Prostate gland (tissue), 2 donors: Measurements from ENCODE around the gene MIER2. TPM values are rescaled to one million over a fixed set of nuclear protein-coding genes. Genes with fewer than 3 reads are reported as not detected.

Experiments used
- DNase-seq: peaks from one replicate; pipeline ENCODE4 v3.0.0-alpha.2; 2019; ENCODE audit warnings: low spot score
- H3K27ac ChIP-seq, 2 donors: fragments of 200-600 bp; sonication (generic); 2 replicates each; pipeline ENCODE4 v1.5.1; 2017 to 2019
- H3K27me3 ChIP-seq: fragments of 200-600 bp; sonication (generic); replicated peaks from 2 replicates; pipeline ENCODE4 v1.5.1; 2019; ENCODE audit not compliant: insufficient read depth
- H3K36me3 ChIP-seq, 2 donors: fragments of 200-600 bp; sonication (generic); 1 replicate in 1 of 2; 2 replicates in 1 of 2; pipeline versions ENCODE4 v1.5.1 to v1.8.1; 2017 to 2019
- H3K4me1 ChIP-seq: fragments of 200-600 bp; sonication (generic); replicated peaks from 2 replicates; pipeline ENCODE4 v1.5.1; 2019
- H3K4me3 ChIP-seq, 2 donors: fragments of 200-600 bp; sonication (generic); 2 replicates each; pipeline ENCODE4 v1.5.1; 2017 to 2019
- H3K9me3 ChIP-seq: fragments of 200-600 bp; sonication (generic); 2 replicates; pipeline ENCODE4 v1.5.1; 2017
- POLR2A ChIP-seq: fragments of 450-650 bp; IDR thresholded peaks from one replicate; pipeline ENCODE4 v1.6.1; 2016; ENCODE audit warnings: antibody characterized with exemption, mild to moderate bottlenecking
- POLR2AphosphoS5 ChIP-seq: sonication (generic); formaldehyde crosslinking; IDR thresholded peaks from one replicate; pipeline ENCODE4 v1.6.1; 2017; ENCODE audit warnings: antibody characterized with exemption
- WGBS: methylation state at CpG from one replicate; pipeline ENCODE4 v1.1.5; 2018; 5-methylcytosine and 5-hydroxymethylcytosine counted together
- intact Hi-C: fragments of 100-400 bp; cut with DNase I; formaldehyde crosslinking; loops from one replicate; pipeline ENCODE4 v1.14.2; 2022
- total RNA-seq, 2 donors: library from RNA; depleted of rRNA; stranded (reverse); fragments of >200 nt; gene quantifications; one replicate each; pipeline ENCODE4 v1.1.0, GENCODE V29; 2016
- TF ChIP-seq, protein P1 (sequence below), 4 experiments: fragments of 200-600 bp in 2 of 4; fragments of 450-650 bp in 2 of 4; sonication (generic) in 2 of 4; IDR thresholded peaks; 1 replicate in 3 of 4; 2 replicates in 1 of 4; pipeline ENCODE4 v1.5.1; 2016 to 2019; ENCODE audit warnings: antibody characterized with exemption in 4 of 4, mild to moderate bottlenecking in 2 of 4, moderate library complexity in 2 of 4

Gene MIER2
- total RNA-seq, 2 donors from 2014 or later: 16.9 to 37.1 TPM

GRCh38 chr19:295687-296370 lies 48.8 kb downstream of the MIER2 start:
- Histone ChIP-seq H3K27me3 (no peaks in the 10 kb centered on the region), H3K9me3 (no peaks in the 10 kb centered on the region), H3K4me3 (no peak overlapping the region), H3K36me3 (no peaks in the 10 kb centered on the region), H3K27ac (peak overlapping the region; percentile 43 to 64), H3K4me1 (peaks cover 9% of the 10 kb centered on the region)
- 41% methylated on average over 13 of the region's 13 CpGs for WGBS
- no peak for DNase-seq
- TF ChIP-seq, protein P1, sequence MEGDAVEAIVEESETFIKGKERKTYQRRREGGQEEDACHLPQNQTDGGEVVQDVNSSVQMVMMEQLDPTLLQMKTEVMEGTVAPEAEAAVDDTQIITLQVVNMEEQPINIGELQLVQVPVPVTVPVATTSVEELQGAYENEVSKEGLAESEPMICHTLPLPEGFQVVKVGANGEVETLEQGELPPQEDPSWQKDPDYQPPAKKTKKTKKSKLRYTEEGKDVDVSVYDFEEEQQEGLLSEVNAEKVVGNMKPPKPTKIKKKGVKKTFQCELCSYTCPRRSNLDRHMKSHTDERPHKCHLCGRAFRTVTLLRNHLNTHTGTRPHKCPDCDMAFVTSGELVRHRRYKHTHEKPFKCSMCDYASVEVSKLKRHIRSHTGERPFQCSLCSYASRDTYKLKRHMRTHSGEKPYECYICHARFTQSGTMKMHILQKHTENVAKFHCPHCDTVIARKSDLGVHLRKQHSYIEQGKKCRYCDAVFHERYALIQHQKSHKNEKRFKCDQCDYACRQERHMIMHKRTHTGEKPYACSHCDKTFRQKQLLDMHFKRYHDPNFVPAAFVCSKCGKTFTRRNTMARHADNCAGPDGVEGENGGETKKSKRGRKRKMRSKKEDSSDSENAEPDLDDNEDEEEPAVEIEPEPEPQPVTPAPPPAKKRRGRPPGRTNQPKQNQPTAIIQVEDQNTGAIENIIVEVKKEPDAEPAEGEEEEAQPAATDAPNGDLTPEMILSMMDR (IDR thresholded peaks at IDR 0.05): no peak
- TF ChIP-seq POLR2AphosphoS5: peak; percentile 47
- intact Hi-C loops: no loop called here

DNA sequence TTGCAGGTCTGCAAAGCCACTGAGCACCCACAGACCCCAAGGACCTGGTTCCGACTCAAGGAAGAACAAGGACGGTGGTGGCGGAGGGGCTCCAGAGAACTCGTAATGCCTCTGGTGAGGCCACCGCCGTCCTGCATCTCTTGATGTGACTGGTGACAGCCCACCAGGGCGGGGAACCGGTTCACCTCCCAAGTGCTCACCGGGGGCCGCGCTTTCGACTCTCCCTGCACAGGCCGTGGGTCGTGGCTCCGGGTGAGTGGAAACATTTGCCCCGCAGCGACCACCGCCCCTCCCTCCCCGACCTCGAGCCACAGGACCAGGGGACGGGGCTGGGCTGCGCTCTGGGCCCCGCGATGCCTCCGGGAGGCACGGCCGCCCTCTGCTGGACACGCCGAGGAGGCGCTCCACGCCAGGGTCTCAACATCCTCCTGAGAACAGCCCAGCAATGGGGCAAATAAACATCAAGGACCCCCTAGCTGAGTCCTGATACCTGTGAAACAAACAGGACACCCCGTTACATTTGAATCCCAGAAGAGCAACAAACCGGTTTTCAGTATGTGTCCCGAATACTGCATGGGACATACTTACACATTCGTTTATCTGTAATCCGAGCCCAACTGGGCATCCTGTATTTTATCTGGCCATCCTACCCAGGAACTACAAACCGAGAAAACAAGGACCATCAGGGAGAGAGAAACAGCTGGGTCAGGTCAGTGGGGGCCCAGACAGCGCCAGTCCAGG lies 49.5 kb downstream of the MIER2 start:
- H3K4me1 ChIP-seq: peaks cover 9% of the 10 kb centered on the region
- no peak for DNase-seq
- peak overlapping the region; percentile 43 to 64 for H3K27ac ChIP-seq
- 8% methylated on average over 37 of the region's 38 CpGs for WGBS
- H3K36me3 ChIP-seq: no peaks in the 10 kb centered on the region
- intact Hi-C loops: no loop called here
- no peaks in the 10 kb centered on the region for H3K9me3 ChIP-seq
- no peak for TF ChIP-seq POLR2AphosphoS5
- TF ChIP-seq, protein P1 (IDR thresholded peaks at IDR 0.05): peak; percentile 47 to 81 (median 55)
- H3K27me3 ChIP-seq: no peaks in the 10 kb centered on the region
- H3K4me3 ChIP-seq: no peak overlapping the region

DNA sequence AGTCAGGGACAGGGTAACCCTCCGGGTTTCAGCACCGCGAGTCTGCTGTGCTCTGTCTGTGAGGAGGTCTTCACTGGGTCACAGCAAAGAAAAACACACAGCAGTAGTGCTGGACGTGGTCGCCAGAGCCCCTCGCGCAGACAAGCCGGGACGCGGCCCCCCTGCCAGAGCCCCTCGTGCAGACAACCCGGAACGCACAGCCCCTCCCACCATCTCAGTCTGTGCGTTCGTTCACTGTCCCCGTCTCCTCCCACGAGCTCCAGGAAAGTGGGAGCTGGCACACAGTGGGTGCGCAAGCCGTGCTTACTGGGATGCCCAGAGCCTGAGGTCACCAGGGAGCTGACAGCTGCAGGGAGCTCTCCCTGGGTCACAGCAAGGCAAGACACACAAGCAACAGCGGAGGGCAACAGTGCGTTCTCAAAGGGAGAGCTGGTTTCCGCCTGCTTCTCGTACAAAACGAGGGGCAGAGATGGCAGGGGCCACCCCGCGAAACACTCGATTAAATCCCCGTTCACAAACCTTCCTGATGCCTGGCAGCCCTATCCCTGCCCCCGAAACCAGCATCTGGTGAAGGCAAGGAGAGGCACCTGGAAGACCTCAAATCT lies 50.2 kb downstream of the MIER2 start:
- intact Hi-C loops: no loop called here
- Histone ChIP-seq H3K4me3 (no peak overlapping the region), H3K27ac (peak overlapping the region; percentile 43 to 64), H3K4me1 (peaks cover 9% of the 10 kb centered on the region), H3K36me3 (no peaks in the 10 kb centered on the region), H3K9me3 (no peaks in the 10 kb centered on the region), H3K27me3 (no peaks in the 10 kb centered on the region)
- TF ChIP-seq POLR2AphosphoS5 (no peak), POLR2A (no peak)
- TF ChIP-seq, protein P1 (IDR thresholded peaks at IDR 0.05): no peak
- no peak for DNase-seq
- WGBS: 8% methylated on average over 23 of the region's 29 CpGs

DNA sequence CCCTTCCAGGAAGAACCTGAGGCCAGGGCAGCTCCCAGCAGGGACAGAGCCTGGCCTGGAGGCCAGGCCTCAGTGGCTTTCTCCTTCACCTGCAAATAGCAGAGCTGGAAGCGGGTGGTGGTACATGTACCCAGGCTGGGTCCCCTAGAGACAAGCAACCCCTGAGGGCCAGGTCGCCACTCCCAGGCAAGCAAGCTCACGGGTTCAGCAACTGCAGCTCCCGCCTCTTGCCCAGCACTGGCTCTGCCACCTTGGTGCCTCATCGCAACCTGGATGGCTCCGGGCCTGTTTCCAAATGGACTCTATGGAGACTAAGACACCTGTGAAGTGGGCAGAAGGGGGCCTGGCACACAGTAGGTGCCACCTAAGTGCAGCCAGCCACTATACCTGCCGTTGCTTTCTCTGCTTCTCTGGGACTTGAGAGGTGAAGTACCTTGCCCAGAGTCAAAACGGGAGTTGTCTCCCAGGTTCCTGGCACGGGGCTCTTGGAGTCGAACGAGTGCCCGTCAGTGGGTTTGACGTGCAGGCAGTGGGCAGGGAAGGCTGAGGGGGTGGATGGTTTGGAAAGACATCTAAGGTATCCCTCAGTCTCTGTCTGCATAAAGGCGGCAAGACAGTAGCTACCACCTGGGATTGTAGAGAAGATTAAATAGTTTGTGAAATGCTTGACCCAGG lies 51.0 kb downstream of the MIER2 start:
- DNase-seq: no peak
- no peaks in the 10 kb centered on the region for H3K9me3 ChIP-seq
- H3K27me3 ChIP-seq: no peaks in the 10 kb centered on the region
- H3K36me3 ChIP-seq: no peaks in the 10 kb centered on the region
- TF ChIP-seq, protein P1 (IDR thresholded peaks at IDR 0.05): no peak
- TF ChIP-seq POLR2A (no peak), POLR2AphosphoS5 (no peak)
- intact Hi-C loops: no loop called here
- H3K4me1 ChIP-seq: peaks cover 9% of the 10 kb centered on the region
- H3K4me3 ChIP-seq: no peak overlapping the region
- 61% methylated on average over 14 of the region's 14 CpGs for whole genome bisulfite sequencing
- no peak overlapping the region for H3K27ac ChIP-seq
